HepG2 (cell line): Measurements from ENCODE around the gene CACNG7. TPM values are rescaled to one million over a fixed set of nuclear protein-coding genes. Genes with fewer than 3 reads are reported as not detected.

Source experiments
- ATAC-seq: fragments of 200-7000 bp; cut with Tn5 transposase; 3 replicates; pipeline ENCODE4 v1.9.1; 2020; ENCODE audit warnings: mild to moderate bottlenecking, moderate library complexity
- BruUV-seq: library from RNA; stranded (reverse); fragments of 400-500 nt; replicated peaks from 2 replicates; lab custom pipeline; 2021; lab: Mats Ljungman, UMichigan
- CTCF ChIA-PET: fragments of 300-600 bp; formaldehyde crosslinking; extraction: SDS; loops from one replicate; lab custom pipeline; 2021; ENCODE audit warnings: low total read pairs, inconsistent platforms, low intra/inter-chr PET ratio; lab: Yijun Ruan, JAX
- POLR2A ChIA-PET: fragments of 350-600 bp; sonication (Branson Sonifier 250); formaldehyde crosslinking; loops from one replicate; lab custom pipeline; 2020; ENCODE audit warnings: antibody characterized with exemption, inconsistent platforms; lab: Yijun Ruan, JAX
- DNase-seq: peaks from one replicate; pipeline ENCODE4 v3.0.0-alpha.2; 2015; ENCODE audit warnings: low spot score
- FAIRE-seq: peaks from 3 replicates; lab custom pipeline; 2011; peaks lifted over from hg19 to GRCh38; lab: Jason Lieb, UNC
- H2AFZ ChIP-seq: one replicate; pipeline ENCODE4 v1.6.1; 2011; ENCODE audit warnings: low read length, inconsistent platforms
- H3K27ac ChIP-seq: fragments of 300-600 bp; 3 replicates; pipeline ENCODE4 v1.8.0; 2011; ENCODE audit warnings: mixed run types, mild to moderate bottlenecking, mixed read lengths, low read length, inconsistent platforms; ENCODE audit not compliant: insufficient read depth; ENCODE audit errors: extremely low read length
- H3K27me3 ChIP-seq, 2 experiments: fragments of 200-600 bp in 1 of 2; 2 replicates in 1 of 2; 3 replicates in 1 of 2; pipeline versions ENCODE4 v1.6.0 to v1.8.0; 2011; ENCODE audit warnings: low read length in 2 of 2, mild to moderate bottlenecking in 2 of 2, moderate library complexity in 2 of 2, inconsistent platforms in 1 of 2; ENCODE audit not compliant: insufficient read depth in 2 of 2, control insufficient read depth in 1 of 2
- H3K36me3 ChIP-seq, 2 experiments: fragments of 200-600 bp in 1 of 2; replicated peaks in 1 of 2; 2 replicates in 1 of 2; 3 replicates in 1 of 2; pipeline versions ENCODE4 v1.5.1 to v1.8.0; 2011; ENCODE audit warnings: low read length in 2 of 2, inconsistent platforms in 1 of 2; ENCODE audit not compliant: insufficient read depth in 2 of 2, control insufficient read depth in 1 of 2
- H3K4me1 ChIP-seq: 2 replicates; pipeline ENCODE4 v1.5.1; 2012; ENCODE audit warnings: low read length, inconsistent platforms; ENCODE audit not compliant: insufficient read depth
- H3K4me2 ChIP-seq: 2 replicates; pipeline ENCODE4 v1.6.0; 2011; ENCODE audit warnings: low read depth, low read length, inconsistent platforms
- H3K4me3 ChIP-seq, 3 experiments: fragments of 200-600 bp in 1 of 3; sonication (generic), shearing (Covaris generic) in 1 of 3; replicated peaks in 1 of 3; 2 replicates each; pipeline ENCODE4 v1.5.1; 2011 to 2016; ENCODE audit warnings: low read length in 3 of 3, inconsistent platforms in 2 of 3, low read depth in 2 of 3, mild to moderate bottlenecking in 2 of 3, control low read depth in 1 of 3, mixed read lengths in 1 of 3; ENCODE audit not compliant: insufficient read depth in 1 of 3
- H3K79me2 ChIP-seq: one replicate; pipeline ENCODE4 v1.6.1; 2011; ENCODE audit warnings: low read length, inconsistent platforms; ENCODE audit not compliant: insufficient read depth
- H3K9ac ChIP-seq: 2 replicates; pipeline ENCODE4 v1.6.0; 2011; ENCODE audit warnings: mild to moderate bottlenecking, low read depth, low read length, inconsistent platforms; ENCODE audit not compliant: insufficient read depth
- H3K9me3 ChIP-seq: 2 replicates; pipeline ENCODE4 v1.5.1; 2012; ENCODE audit warnings: mild to moderate bottlenecking, low read length
- H4K20me1 ChIP-seq: 2 replicates; pipeline ENCODE4 v1.6.0; 2011; ENCODE audit warnings: inconsistent platforms, mild to moderate bottlenecking, low read length, moderate library complexity; ENCODE audit not compliant: insufficient read depth
- ATF4 ChIP-seq, 2 experiments: fragments of 450-650 bp in 1 of 2; sonication (generic) in 1 of 2; formaldehyde crosslinking; IDR thresholded peaks; 2 replicates each; pipeline versions ENCODE4 v1.5.0 to v1.8.0; 2020 to 2022; ENCODE audit warnings: mild to moderate bottlenecking in 1 of 2, missing genetic modification reagents in 1 of 2
- ATF5 ChIP-seq: sonication (generic); formaldehyde crosslinking; IDR thresholded peaks from 2 replicates; pipeline ENCODE4 v1.4.0; 2020; ENCODE audit warnings: mild to moderate bottlenecking, low read depth, missing genetic modification reagents
- CENPBD1 ChIP-seq: sonication (generic); formaldehyde crosslinking; IDR thresholded peaks from 2 replicates; pipeline ENCODE4 v1.8.0; 2022; ENCODE audit warnings: missing genetic modification reagents, low read depth, mild to moderate bottlenecking, borderline replicate concordance
- HMGXB3 ChIP-seq: sonication (generic); formaldehyde crosslinking; IDR thresholded peaks from 2 replicates; pipeline ENCODE4 v1.4.0; 2020; ENCODE audit warnings: missing genetic modification reagents, borderline replicate concordance
- SRSF1 ChIP-seq: fragments of 200-400 bp; formaldehyde crosslinking; optimal IDR thresholded peaks from 2 replicates; pipeline ENCODE3; 2017; ENCODE audit warnings: mild to moderate bottlenecking, low read depth, low read length, moderate library complexity
- TBL1XR1 ChIP-seq: fragments of 150-350 bp; IDR thresholded peaks from 2 replicates; pipeline ENCODE4 v1.6.1; 2014; ENCODE audit warnings: borderline replicate concordance, low read length; ENCODE audit not compliant: partially characterized antibody
- TEAD3 ChIP-seq: optimal IDR thresholded peaks from 2 replicates; pipeline ENCODE3; 2016; ENCODE audit warnings: borderline replicate concordance
- TP53 ChIP-seq: sonication (generic); formaldehyde crosslinking; conservative IDR thresholded peaks from 2 replicates; pipeline ENCODE4 v1.4.0; 2020; ENCODE audit warnings: missing genetic modification reagents
- ZBTB49 ChIP-seq: sonication (generic); formaldehyde crosslinking; IDR thresholded peaks from 2 replicates; pipeline ENCODE4 v1.4.0; 2020; ENCODE audit warnings: missing genetic modification reagents, borderline replicate concordance
- ZFP90 ChIP-seq: sonication (generic); formaldehyde crosslinking; IDR thresholded peaks from 2 replicates; pipeline ENCODE4 v1.8.0; 2022; ENCODE audit warnings: missing genetic modification reagents, mild to moderate bottlenecking, inconsistent platforms, borderline replicate concordance
- ZNF773 ChIP-seq: sonication (generic); formaldehyde crosslinking; IDR thresholded peaks from 2 replicates; pipeline ENCODE4 v1.4.0; 2020; ENCODE audit warnings: missing genetic modification reagents, borderline replicate concordance
- WGBS: methylation state at CpG from one replicate; pipeline ENCODE4 v1.1.6; 2017; ENCODE audit warnings: low lambda C conversion rate; 5-methylcytosine and 5-hydroxymethylcytosine counted together
- in situ Hi-C: cut with HindIII; loops from 2 replicates; pipeline ENCODE4 v1.10.0; 2017; ENCODE audit warnings: low pct_unique_long_range_greater_than_20kb; ENCODE audit not compliant: extremely low pct_ligation_motif_present
- intact Hi-C: fragments of 100-400 bp; cut with micrococcal nuclease; formaldehyde crosslinking; loops from one replicate; pipeline ENCODE4 v1.10.0; 2022; ENCODE audit not compliant: unreplicated experiment
- polyA plus RNA-seq, 8 experiments: library from polyadenylated mRNA; depleted of rRNA in 3 of 8; stranded (reverse) in 7 of 8; unstranded in 1 of 8; fragments of >200 nt; fragmentation: Illumina TruSeq in 4 of 8; extraction: Trizol in 4 of 8; gene quantifications; 2 replicates each; pipeline versions ENCODE4 v1.2.1 to v1.2.3, GENCODE V29; 2011 to 2016; ENCODE audit warnings: low read depth in 4 of 8, missing spikeins in 1 of 8, mixed read lengths in 1 of 8; ENCODE audit not compliant: insufficient read depth in 1 of 8
- total RNA-seq, 5 experiments: library from RNA; depleted of rRNA; stranded (reverse); fragments of >200 nt; fragmentation: Illumina TruSeq; extraction: Trizol; gene quantifications; 2 replicates each; pipeline ENCODE4 v1.2.3, GENCODE V29; 2016; ENCODE audit warnings: low read depth in 1 of 5

CACNG7 gene
- total and polyA plus RNA-seq, 2 of the 13 experiments (the other 11 are each of a cell fraction or from before 2014, with no cell fraction given) = not detected

GRCh38 chr19:53864308-53864836 lies 44.7 kb upstream of the CACNG7 start (continued):
- no peak for TF ChIP-seq CENPBD1 (CRISPR knock-in tag)
- no peak for TF ChIP-seq ZNF773
- TF ChIP-seq SRSF1 = no peak
- no peak for TF ChIP-seq ZFP90 (CRISPR knock-in tag)
- no peak for TF ChIP-seq TP53 (CRISPR knock-in tag)
- TF ChIP-seq, all 625 proteins: peak for 255

GRCh38 chr19:53865523-53865917 lies 43.6 kb upstream of the CACNG7 start:
- Histone ChIP-seq H3K4me3 (peak overlapping the region; percentile 79 to 97 (median 84)), H3K27me3 (no peaks in the 10 kb centered on the region; a peak in 1 of 5 replicates), H4K20me1 (0 out of 2 replicates have a peak, but pooled peaks cover 7% of the 10 kb centered on the region), H3K36me3 (peaks cover 1 to 2% of the 10 kb centered on the region in 2 experiments; a peak in 1 of 5 replicates), H2AFZ (no peak overlapping the region), H3K4me1 (peaks cover 34% of the 10 kb centered on the region), H3K9me3 (no peaks in the 10 kb centered on the region), H3K27ac (peak overlapping the region; percentile 100), H3K4me2 (peak overlapping the region; percentile 92), H3K9ac (peak overlapping the region; percentile 99), H3K79me2 (peaks cover 31% of the 10 kb centered on the region)
- intact Hi-C loops = no loop called here
- ATAC-seq = no peak
- ChIA-PET CTCF (no interaction called here), POLR2A (interaction anchor here (0.6 to 5.6 kb wide), 14 partner anchors 9 to 335 kb away, joined by 3 to 102 read pairs (median 5); partner anchors contain the start of genes MBOAT7, PRKCG, PRPF31 and RPS9)
- FAIRE-seq = peak; percentile 66
- DNase-seq = peak; percentile 76
- in situ Hi-C loops = no loop called here
- BruUV-seq = TSS peak; percentile 68
- WGBS = 2% methylated on average over 7 of the region's 9 CpGs
- TF ChIP-seq ATF4 (CRISPR knock-in tag; IDR thresholded peaks at IDR 0.05) (peak in 1 of 2 experiments; percentile 48; a peak in 1 of 4 replicates), TBL1XR1 (no peak), TEAD3 (peak; percentile 54), ATF5 (CRISPR knock-in tag) (0 out of 2 replicates have a peak, but pooled peaks have one; percentile 12), HMGXB3 (CRISPR knock-in tag) (no peak; the same call in 1 of the 2 replicates), ZBTB49 (CRISPR knock-in tag) (no peak)
